AG10803 (cell line): ENCODE results near the gene SARS2.
"Not testable (repeated sequence)": the region's sequence is repeated elsewhere in the genome, so short reads cannot be mapped to it uniquely, and the experiment has no call there.

Experiments
- DNase-seq: peaks from one replicate; pipeline ENCODE4 v3.0.0; 2010; ENCODE audit warnings: low read depth
- H3K4me3 ChIP-seq: 2 replicates; pipeline ENCODE4 v1.5.1; 2011; ENCODE audit warnings: mild to moderate bottlenecking, low read length, control low read depth
- CTCF ChIP-seq: conservative IDR thresholded peaks from 2 replicates; pipeline ENCODE4 v1.5.1; 2011; ENCODE audit warnings: mild to moderate bottlenecking, low read length, control low read depth, inconsistent platforms

Gene SARS2

GRCh38 chr19:38879400-38879751 lies 51.2 kb downstream of the SARS2 start:
- no peak overlapping the region for H3K4me3 ChIP-seq
- DNase-seq = no peak
- TF ChIP-seq CTCF = no peak

GRCh38 chr19:38878575-38879399 lies 51.8 kb downstream of the SARS2 start:
- no peak for DNase-seq
- no peak for TF ChIP-seq CTCF
- H3K4me3 ChIP-seq = no peak overlapping the region

GRCh38 chr19:38877781-38878574 lies 52.6 kb downstream of the SARS2 start, which contains the start of gene RINL:
Gene RINL (minus strand): TSS chr19:38878275. CDS start chr19:38876742, 1,533 bp downstream.
- no peak for TF ChIP-seq CTCF
- DNase-seq = no peak
- H3K4me3 ChIP-seq = no peak within 1 kb of the TSS

GRCh38 chr19:38875656-38876395 lies 54.7 kb downstream of the SARS2 start:
- no peak overlapping the region for H3K4me3 ChIP-seq
- TF ChIP-seq CTCF = no peak
- no peak for DNase-seq

- not testable (repeated sequence) for DNase-seq, H3K4me3 ChIP-seq
Measured at GRCh38 chr19:38873400-38873799, 57.2 kb downstream of the SARS2 start.

- TF ChIP-seq CTCF = no peak
- no peak for DNase-seq
- H3K4me3 ChIP-seq = no peak overlapping the region
Measured at GRCh38 chr19:38870612-38871011, 60.0 kb downstream of the SARS2 start.
